NOMO-1 (cell line): ENCODE data around the gene HSP90AB1.

Source experiments
- DNase-seq, 2 experiments: peaks; one replicate each; lab custom pipeline; 2025; ENCODE audit not compliant: unreplicated experiment in 2 of 2; lab: John Stamatoyannopoulos, UW

HSP90AB1 gene

GRCh38 chr6:44253307-44254101 lies 6.6 kb downstream of the HSP90AB1 start:
- DNase-seq = peak; percentile 14 to 17

DNA sequence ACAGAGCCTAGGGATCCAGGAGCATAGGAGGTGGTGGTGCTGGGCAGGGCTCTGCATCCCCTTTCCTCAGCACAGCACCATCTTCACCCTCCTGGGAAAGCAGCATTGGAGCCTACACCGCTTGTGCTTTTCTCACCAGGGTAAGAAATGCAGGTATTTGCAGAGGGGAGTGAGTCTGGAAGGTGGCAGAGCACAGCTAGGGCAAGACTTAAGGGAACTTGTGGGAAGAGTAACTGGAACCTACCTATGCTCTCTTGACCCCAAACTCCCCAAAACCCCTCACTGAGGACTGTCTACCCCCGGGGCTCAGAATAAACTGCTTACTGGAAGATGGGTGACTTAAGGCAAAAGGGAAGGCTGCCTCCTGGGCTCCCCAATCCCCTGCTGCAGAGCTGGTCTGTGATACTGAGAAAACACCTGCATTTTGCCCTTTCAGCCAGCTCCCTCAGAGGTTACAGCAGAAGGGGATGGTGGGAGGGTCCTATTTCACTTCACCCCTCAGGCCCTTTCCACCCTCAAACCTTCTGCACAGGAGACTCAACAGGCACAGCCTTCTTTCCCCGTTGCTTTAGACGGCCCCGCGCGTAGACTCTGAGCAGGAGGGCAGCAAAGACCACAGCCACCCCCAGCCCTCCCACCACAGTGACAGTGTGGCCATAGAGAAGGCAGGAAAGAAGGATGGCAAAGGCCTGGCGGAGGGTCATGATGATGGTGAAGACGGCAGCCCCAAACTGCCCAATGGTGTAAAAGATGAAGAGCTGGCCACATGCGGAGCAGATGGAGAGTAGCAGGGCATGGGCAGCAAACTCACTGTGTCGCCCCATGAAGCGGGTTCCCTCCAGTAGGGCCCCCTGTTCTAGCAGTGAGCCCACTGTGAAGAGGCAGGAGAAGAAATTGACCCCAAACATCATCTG lies 7.5 kb downstream of the HSP90AB1 start:
- no peak for DNase-seq

GRCh38 chr6:44255105-44255808 lies 8.4 kb downstream of the HSP90AB1 start:
- DNase-seq = no peak

DNA sequence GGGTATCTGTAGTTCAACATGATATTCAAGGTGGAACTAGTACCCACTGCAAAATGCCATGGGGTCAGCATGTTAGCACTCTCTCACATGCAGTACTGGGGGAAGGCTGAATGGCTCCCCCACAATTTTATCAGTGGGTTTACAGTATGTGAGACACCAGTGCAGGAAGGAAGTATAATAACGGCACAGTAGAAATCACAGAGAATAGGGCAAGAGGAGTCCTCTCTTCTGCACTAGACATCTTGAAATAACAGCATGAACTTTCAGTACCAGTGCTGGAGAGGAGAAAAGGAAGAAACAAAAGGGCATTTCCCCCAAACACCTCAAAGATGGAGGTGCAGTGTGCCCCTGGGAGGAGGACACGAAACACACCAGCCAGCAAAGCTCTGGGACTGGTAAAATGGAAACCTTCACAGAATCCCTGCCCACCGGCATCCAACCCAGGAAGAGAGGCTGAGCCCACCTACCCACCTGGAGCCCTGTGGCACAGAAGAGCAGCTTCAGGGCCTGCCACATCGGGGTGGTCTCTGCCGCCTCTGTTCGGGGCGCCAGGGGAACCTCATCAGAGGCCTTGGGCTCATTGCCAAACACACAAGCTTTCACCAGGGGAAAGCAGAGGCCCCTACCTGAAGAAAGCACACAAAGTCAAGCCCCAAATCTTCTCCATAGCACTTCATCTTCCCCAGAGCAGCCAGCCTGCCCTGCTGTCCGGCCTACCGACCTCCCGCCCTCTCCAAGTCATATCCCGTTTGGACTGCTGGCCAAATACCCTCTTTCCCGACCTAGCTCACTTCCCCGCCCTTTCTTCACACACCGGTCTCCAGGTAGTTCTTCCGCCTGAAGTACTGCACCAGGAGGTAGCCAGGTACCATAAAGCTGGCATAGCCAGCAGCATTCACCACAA lies 9.2 kb downstream of the HSP90AB1 start:
- no peak for DNase-seq

GRCh38 chr6:44256775-44257024 lies 9.8 kb downstream of the HSP90AB1 start:
- DNase-seq = peak in 1 of 2 experiments; percentile 14

- peak; percentile 59 to 77 for DNase-seq
Observed at GRCh38 chr6:44257025-44257752, 10.3 kb downstream of the HSP90AB1 start, which contains the start of gene SLC35B2. Gene SLC35B2, minus strand, starts transcription at chr6:44257528. Its CDS starts 118 bp downstream, at chr6:44257410.

DNA sequence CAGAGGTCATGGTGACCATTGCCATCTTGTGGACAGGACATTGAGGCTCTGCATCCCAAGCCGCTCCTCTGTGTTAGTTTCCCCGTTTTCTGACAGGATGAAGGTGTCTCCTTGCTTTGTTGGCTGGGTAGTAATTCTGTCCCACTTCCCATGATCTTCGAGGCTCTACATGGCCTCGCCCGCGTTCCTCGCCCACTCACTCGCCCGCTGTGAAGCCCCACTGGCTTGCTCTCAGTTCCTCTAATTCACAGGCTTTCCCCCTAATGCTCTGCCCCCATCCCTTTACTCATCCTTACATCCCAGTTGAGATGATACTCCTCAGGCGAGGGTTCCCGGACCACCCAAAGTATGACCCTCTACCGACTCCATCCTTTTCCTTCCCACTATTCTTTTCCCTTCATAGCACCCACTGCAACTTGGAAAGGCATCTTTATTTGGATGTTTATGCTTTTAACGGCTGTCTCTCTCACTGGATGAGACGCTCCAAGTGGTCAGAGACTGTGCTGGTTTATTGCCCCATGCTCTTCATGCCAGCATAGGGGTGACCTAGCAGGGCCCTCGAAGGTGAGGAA lies 10.9 kb downstream of the HSP90AB1 start:
- no peak for DNase-seq

GRCh38 chr6:44258325-44258863 lies 11.5 kb downstream of the HSP90AB1 start:
- no peak for DNase-seq

- no peak for DNase-seq
Observed at GRCh38 chr6:44258921-44259320, 12.0 kb downstream of the HSP90AB1 start.

GRCh38 chr6:44260011-44260410 lies 13.1 kb downstream of the HSP90AB1 start:
- no peak for DNase-seq

GRCh38 chr6:44260451-44261297 lies 13.8 kb downstream of the HSP90AB1 start:
- no peak for DNase-seq

DNA sequence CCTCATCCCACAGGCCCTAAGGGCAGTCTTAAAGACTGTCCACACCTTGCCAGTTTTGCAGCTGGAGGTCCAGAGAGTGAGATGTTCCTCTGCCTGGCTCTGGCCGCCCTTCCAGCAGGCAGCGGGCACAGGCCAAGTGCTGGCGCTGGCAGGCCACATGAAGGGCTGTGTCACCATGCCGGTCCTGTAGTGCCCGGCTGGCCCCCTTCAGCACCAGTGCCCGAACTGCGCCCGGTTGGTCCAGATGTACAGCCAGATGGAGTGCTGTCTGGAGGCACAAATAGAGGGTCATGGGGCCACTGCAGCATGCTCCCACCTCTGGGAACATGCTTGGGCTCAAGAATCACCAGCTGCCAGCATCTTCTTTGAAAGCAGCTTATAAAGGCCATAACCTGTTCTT lies 14.7 kb downstream of the HSP90AB1 start:
- no peak for DNase-seq

DNA sequence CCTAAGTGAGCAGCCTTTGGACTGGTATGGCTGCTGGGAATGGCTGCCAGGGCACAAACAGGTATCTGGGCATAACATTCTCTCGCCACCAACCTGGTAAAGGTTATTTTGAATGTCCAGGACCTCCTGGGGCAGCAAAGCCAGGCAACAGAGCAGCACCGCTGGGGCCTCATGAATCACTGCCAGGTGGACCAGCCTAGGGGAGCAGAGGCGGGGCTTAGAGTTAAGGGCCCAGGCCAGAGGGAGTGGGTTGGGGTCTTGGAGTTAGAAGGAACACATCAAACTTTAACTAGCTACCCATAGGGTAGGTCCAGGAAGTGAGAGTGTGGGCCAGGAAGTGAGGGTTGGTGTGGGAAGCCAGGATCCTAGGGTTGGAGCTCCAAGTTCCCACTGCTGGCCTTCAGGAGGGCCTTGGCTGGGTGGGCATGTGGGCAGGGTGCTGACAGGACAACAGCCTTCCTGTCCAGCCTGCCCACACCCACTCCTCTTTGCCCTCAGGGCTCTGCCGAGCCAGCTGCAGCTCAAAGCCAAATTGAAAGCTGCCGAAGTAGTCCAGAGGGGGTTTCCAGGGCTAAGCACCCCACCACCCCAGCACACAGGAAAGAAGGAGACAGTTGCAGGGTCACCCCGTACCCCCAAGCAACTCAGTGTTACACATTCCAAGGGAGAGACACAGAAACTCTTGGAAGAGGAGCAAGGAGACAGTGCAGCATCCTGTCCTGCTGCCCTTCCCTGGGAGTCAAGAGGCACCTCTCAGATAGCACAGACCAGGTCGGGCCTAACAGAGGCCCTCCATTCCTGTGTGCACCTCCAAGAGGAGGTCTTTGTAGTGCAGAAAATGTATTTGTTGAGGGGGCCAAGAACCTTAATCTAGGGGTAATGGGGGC lies 15.8 kb downstream of the HSP90AB1 start:
- no peak for DNase-seq

DNA sequence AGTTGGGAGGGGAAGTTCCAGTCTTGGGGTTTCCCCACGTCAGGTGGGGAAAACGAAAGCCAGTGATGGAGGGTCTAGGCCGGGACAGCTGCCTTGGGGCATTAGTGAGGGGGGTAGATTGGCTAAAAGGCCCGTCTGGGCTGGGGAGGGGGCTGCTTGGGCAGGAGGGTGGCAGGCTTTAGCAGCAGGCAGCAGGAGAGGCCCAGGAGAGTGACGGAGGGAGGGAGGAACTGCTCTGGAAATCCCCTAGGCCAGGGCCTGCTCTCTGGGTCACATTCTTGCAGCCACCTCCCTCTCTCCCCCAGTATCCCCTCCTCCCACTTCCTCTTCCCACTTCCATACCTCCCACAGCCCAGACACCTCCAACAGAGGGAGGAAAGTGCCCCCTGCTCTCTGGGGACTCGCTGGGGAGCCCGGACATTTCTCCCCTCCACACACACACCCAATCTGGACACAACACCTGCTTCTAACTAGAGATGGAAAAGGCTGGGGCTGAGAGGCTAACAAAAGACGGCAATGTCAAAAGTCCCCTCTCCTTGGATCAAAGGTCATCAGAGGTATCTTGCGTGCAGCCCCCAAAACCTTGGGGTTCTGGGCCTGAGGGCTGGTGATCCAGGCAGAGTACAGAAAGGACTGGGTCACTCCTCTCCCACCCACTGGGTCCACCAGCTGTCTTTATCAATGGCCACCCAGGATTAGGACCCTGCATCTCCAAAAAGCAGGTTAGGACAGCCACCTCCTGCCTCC lies 16.6 kb downstream of the HSP90AB1 start:
- peak in 1 of 2 experiments; percentile 10 for DNase-seq

- peak; percentile 87 to 91 for DNase-seq
Observed at GRCh38 chr6:44264154-44265006, 17.5 kb downstream of the HSP90AB1 start.
